Measurements from ENCODE around the gene N4BP2L2. TPM values are rescaled to one million over a fixed set of nuclear protein-coding genes. Genes with fewer than 3 reads are reported as not detected.

Gene N4BP2L2
- total RNA-seq, result 178 and 183 TPM in 2 replicates

- H3K27me3 ChIP-seq (ENCODE audit: insufficient read depth, low read length), result no peaks in the 10 kb centered on the region
- H3K4me1 ChIP-seq (ENCODE audit: insufficient read depth, low read length), result peaks cover 3% of the 10 kb centered on the region
- DNase-seq (ENCODE audit: insufficient read length, low spot score, missing footprints), result peak; percentile 85
- peak within 1 kb of the TSS; percentile 95 for H2AFZ ChIP-seq (ENCODE audit: low read length)
- peak within 1 kb of the TSS; percentile 92 for H3K4me3 ChIP-seq (ENCODE audit: insufficient read depth, low read length)
- no peaks in the 10 kb centered on the region for H3K9me3 ChIP-seq (ENCODE audit: low read depth, low read length)
- peaks cover 46% of the 10 kb centered on the region for H3K79me2 ChIP-seq (ENCODE audit: insufficient read depth, low read length)
- peak within 1 kb of the TSS; percentile 75 for H3K4me2 ChIP-seq (ENCODE audit: insufficient read depth, low read length)
- peak within 1 kb of the TSS; percentile 98 for H3K27ac ChIP-seq (ENCODE audit: low read depth, low read length)
- TF ChIP-seq CTCF (IDR thresholded peaks at IDR 0.05; ENCODE audit: extremely low read depth, low read depth, low read length), result peak; percentile 51
- peaks cover 17% of the 10 kb centered on the region for H3K36me3 ChIP-seq (ENCODE audit: insufficient read depth, low read length)
- peaks cover 2% of the 10 kb centered on the region for H4K20me1 ChIP-seq (ENCODE audit: insufficient read depth, low read length)
These were observed at the start of gene N4BP2L2 for GRCh38 chr13:32538621-32539246. Gene N4BP2L2 (minus strand): TSS chr13:32538795. CDS start chr13:32537027, 1,768 bp downstream.

GRCh38 chr13:32587811-32588170 is 49.2 kb upstream of the N4BP2L2 start:
- H3K4me2 ChIP-seq (ENCODE audit: insufficient read depth, low read length), result peak overlapping the region; percentile 96
- peak overlapping the region; percentile 85 for H3K4me3 ChIP-seq (ENCODE audit: insufficient read depth, low read length)
- H3K4me1 ChIP-seq (ENCODE audit: insufficient read depth, low read length), result peaks cover 29% of the 10 kb centered on the region
- no peaks in the 10 kb centered on the region for H3K9me3 ChIP-seq (ENCODE audit: low read depth, low read length)
- H3K79me2 ChIP-seq (ENCODE audit: insufficient read depth, low read length), result peaks cover 52% of the 10 kb centered on the region
- H2AFZ ChIP-seq (ENCODE audit: low read length), result peak overlapping the region; percentile 91
- peak overlapping the region; percentile 83 for H3K27ac ChIP-seq (ENCODE audit: low read depth, low read length)
- no peaks in the 10 kb centered on the region for H3K27me3 ChIP-seq (ENCODE audit: insufficient read depth, low read length)
- TF ChIP-seq CTCF (IDR thresholded peaks at IDR 0.05; ENCODE audit: extremely low read depth, low read depth, low read length), result no peak
- no peak for DNase-seq (ENCODE audit: insufficient read length, low spot score, missing footprints)
- H4K20me1 ChIP-seq (ENCODE audit: insufficient read depth, low read length), result peaks cover 6% of the 10 kb centered on the region
- no peaks in the 10 kb centered on the region for H3K36me3 ChIP-seq (ENCODE audit: insufficient read depth, low read length)

GRCh38 chr13:32587011-32587810 is 48.6 kb upstream of the N4BP2L2 start:
- Histone ChIP-seq H3K79me2 (ENCODE audit: insufficient read depth, low read length) (peaks cover 46% of the 10 kb centered on the region), H2AFZ (ENCODE audit: low read length) (peak overlapping the region; percentile 91), H3K4me1 (ENCODE audit: insufficient read depth, low read length) (peaks cover 29% of the 10 kb centered on the region), H3K27ac (ENCODE audit: low read depth, low read length) (peak overlapping the region; percentile 83), H3K27me3 (ENCODE audit: insufficient read depth, low read length) (no peaks in the 10 kb centered on the region), H3K4me3 (ENCODE audit: insufficient read depth, low read length) (peak overlapping the region; percentile 85), H3K36me3 (ENCODE audit: insufficient read depth, low read length) (no peaks in the 10 kb centered on the region), H4K20me1 (ENCODE audit: insufficient read depth, low read length) (peaks cover 6% of the 10 kb centered on the region), H3K4me2 (ENCODE audit: insufficient read depth, low read length) (peak overlapping the region; percentile 96), H3K9me3 (ENCODE audit: low read depth, low read length) (no peaks in the 10 kb centered on the region)
- TF ChIP-seq CTCF (IDR thresholded peaks at IDR 0.05; ENCODE audit: extremely low read depth, low read depth, low read length), result no peak
- peak; percentile 91 for DNase-seq (ENCODE audit: insufficient read length, low spot score, missing footprints)
